Fibroblast of gingiva (primary cell): ENCODE data around the gene SAPCD1.

Experiments
- DNase-seq: peaks from one replicate; pipeline ENCODE4 v3.0.0-alpha.2; 2011; ENCODE audit warnings: low read depth

SAPCD1 gene

GRCh38 chr6:31750411-31751022 lies 11.9 kb upstream of the SAPCD1 start:
- no peak for DNase-seq

- DNase-seq: peak; percentile 29
Observed at GRCh38 chr6:31752739-31753319, 9.6 kb upstream of the SAPCD1 start.

GRCh38 chr6:31758281-31758680 lies 4.2 kb upstream of the SAPCD1 start:
- DNase-seq: no peak

GRCh38 chr6:31760790-31761189 lies 1.7 kb upstream of the SAPCD1 start:
- no peak for DNase-seq

- no peak for DNase-seq
Observed at GRCh38 chr6:31761343-31761742, 1.1 kb upstream of the SAPCD1 start.

- no peak for DNase-seq
Observed at GRCh38 chr6:31762878-31763618, 592 bp downstream of the SAPCD1 start.

GRCh38 chr6:31763619-31763940 lies 1.1 kb downstream of the SAPCD1 start:
- DNase-seq: peak; percentile 45

GRCh38 chr6:31764198-31764597 lies 1.7 kb downstream of the SAPCD1 start:
- no peak for DNase-seq

GRCh38 chr6:31765559-31765909 lies 3.1 kb downstream of the SAPCD1 start:
- DNase-seq: no peak

- no peak for DNase-seq
Observed at GRCh38 chr6:31765910-31766794, 3.7 kb downstream of the SAPCD1 start.

GRCh38 chr6:31767096-31767645 lies 4.7 kb downstream of the SAPCD1 start:
- DNase-seq: no peak

- no peak for DNase-seq
Observed at GRCh38 chr6:31768363-31769257, 6.2 kb downstream of the SAPCD1 start.

GRCh38 chr6:31769684-31770371 lies 7.4 kb downstream of the SAPCD1 start:
- DNase-seq: peak; percentile 34

- DNase-seq: no peak
Observed at GRCh38 chr6:31770860-31771259, 8.4 kb downstream of the SAPCD1 start.

- no peak for DNase-seq
Observed at GRCh38 chr6:31771992-31772358, 9.5 kb downstream of the SAPCD1 start.

GRCh38 chr6:31775184-31775583 lies 12.7 kb downstream of the SAPCD1 start:
- DNase-seq: no peak

- DNase-seq: no peak
Observed at GRCh38 chr6:31775633-31776484, 13.4 kb downstream of the SAPCD1 start.

GRCh38 chr6:31776485-31776988 lies 14.1 kb downstream of the SAPCD1 start:
- no peak for DNase-seq

- DNase-seq: peak; percentile 24
Observed at GRCh38 chr6:31776989-31777666, 14.7 kb downstream of the SAPCD1 start, which contains the start of gene VWA7. VWA7 (minus strand) TSS chr6:31777328; CDS start chr6:31776779, 549 bp downstream.
